Spinal cord (tissue), 10 donors: ENCODE measurements around the gene MIA3. TPM values are rescaled to one million over a fixed set of nuclear protein-coding genes. Genes with fewer than 3 reads are reported as not detected.
"Not testable (repeated sequence)": the region's sequence is repeated elsewhere in the genome, so short reads cannot be mapped to it uniquely, and the experiment has no call there.

Experiments used
- DNase-seq, 6 donors: peaks; one replicate each; pipeline versions ENCODE4 v3.0.0 to v3.0.0-alpha.2; 2013 to 2015; ENCODE audit warnings: low spot score in 6 of 6, low read depth in 4 of 6
- H3K27ac ChIP-seq: one replicate; pipeline ENCODE4 v1.5.1; 2013; ENCODE audit warnings: low read depth, low read length, control low read depth
- H3K27me3 ChIP-seq: one replicate; pipeline ENCODE4 v1.6.1; 2013; ENCODE audit warnings: low read length; ENCODE audit not compliant: control insufficient read depth, insufficient read depth
- H3K36me3 ChIP-seq: one replicate; pipeline ENCODE4 v1.6.1; 2013; ENCODE audit warnings: low read length; ENCODE audit not compliant: control insufficient read depth, insufficient read depth
- H3K4me1 ChIP-seq: one replicate; pipeline ENCODE4 v1.6.1; 2013; ENCODE audit warnings: low read length; ENCODE audit not compliant: control insufficient read depth, insufficient read depth
- H3K4me3 ChIP-seq: one replicate; pipeline ENCODE4 v1.5.1; 2013; ENCODE audit warnings: low read depth, low read length, control low read depth
- H3K9me3 ChIP-seq: one replicate; pipeline ENCODE4 v1.6.1; 2013; ENCODE audit warnings: low read length; ENCODE audit not compliant: control insufficient read depth, insufficient read depth
- WGBS: methylation state at CpG from one replicate; pipeline ENCODE4 v1.1.5; 2013; ENCODE audit warnings: missing lambda C conversion rate; ENCODE audit not compliant: insufficient coverage; 5-methylcytosine and 5-hydroxymethylcytosine counted together
- polyA plus RNA-seq, 2 donors: library from polyadenylated mRNA; unstranded; fragments of 120-200 nt; gene quantifications; one replicate each; pipeline ENCODE4 v1.2.1, GENCODE V29; 2013; ENCODE audit not compliant: insufficient read length in 2 of 2
- total RNA-seq, 2 donors: library from RNA; depleted of rRNA in 1 of 2; stranded (reverse); fragments of 120-200 nt in 1 of 2; fragments of >200 nt in 1 of 2; gene quantifications; one replicate each; pipeline versions ENCODE4 v1.2.3 to v1.2.4, GENCODE V29; 2013 to 2014
- donor health status: healthy.

The MIA3 gene
- total and polyA plus RNA-seq, 4 donors, result 65.8 to 119 (median 90.5) TPM

DNA sequence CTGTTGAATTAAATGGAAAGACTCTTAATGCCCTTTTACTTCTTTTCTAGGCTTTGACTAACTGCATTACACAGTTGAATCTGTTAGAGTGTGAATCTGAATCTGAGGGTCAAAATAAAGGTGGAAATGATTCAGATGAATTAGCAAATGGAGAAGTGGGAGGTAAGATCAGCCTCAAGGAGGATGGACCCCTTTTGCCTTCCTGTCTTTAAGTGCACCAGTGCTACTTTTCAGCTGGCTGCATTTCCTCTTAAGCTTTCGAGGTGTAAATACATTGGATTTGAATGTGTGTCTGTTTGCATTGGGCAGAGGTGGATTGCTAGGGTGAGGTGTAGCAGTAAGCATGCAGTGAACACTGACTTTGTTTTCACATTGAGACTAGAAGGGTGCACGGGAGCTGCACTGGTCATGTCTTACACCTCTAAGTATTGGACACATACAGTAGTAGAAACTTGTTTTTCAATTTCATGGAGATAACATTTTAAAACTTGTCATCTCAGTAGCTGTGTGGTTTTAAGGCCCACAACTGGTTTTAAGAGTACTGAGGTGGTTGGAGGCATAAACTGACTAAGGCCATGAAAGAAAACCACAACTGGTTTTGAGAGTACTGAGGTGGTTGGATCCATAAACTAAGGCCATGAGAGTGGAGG lies 35.4 kb downstream of the MIA3 start:
- Histone ChIP-seq H3K4me1 (no peaks in the 10 kb centered on the region), H3K4me3 (no peak overlapping the region), H3K27ac (no peak overlapping the region), H3K36me3 (peaks cover 14% of the 10 kb centered on the region), H3K27me3 (no peaks in the 10 kb centered on the region), H3K9me3 (no peaks in the 10 kb centered on the region)
- no peak for DNase-seq
- 87% methylated on average over 1 of the region's 2 CpGs for WGBS

DNA sequence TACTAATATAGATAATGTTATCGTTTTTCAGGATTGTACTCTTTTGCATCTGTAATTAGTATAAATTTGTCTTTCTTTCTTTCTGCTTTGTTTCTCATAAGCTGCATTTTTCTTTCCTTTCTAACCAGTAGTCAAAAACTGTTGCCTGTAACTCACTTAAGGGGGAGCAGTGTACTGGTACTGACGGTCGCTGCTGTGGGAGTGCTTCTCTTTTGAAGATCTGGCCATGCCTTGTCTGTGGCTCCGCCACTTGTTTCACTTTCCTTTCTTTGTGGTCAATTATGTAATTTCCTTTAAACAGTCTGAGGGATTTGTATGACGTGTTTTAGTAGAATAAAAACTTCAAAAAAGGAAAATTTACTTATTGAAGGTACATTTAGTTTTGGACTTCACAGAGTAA lies 37.0 kb downstream of the MIA3 start:
- Histone ChIP-seq H3K4me3 (no peak overlapping the region), H3K4me1 (no peaks in the 10 kb centered on the region)
- 60% methylated on average over 1 of the region's 5 CpGs for WGBS

GRCh38 chr1:222656391-222657155 lies 38.7 kb downstream of the MIA3 start:
- Histone ChIP-seq H3K36me3 (peaks cover 14% of the 10 kb centered on the region), H3K9me3 (no peaks in the 10 kb centered on the region), H3K4me3 (no peak overlapping the region), H3K27me3 (no peaks in the 10 kb centered on the region), H3K27ac (no peak overlapping the region), H3K4me1 (no peaks in the 10 kb centered on the region)
- DNase-seq, result no peak
- 88% methylated on average over 1 of the region's 2 CpGs for WGBS

More for the DNA sequence above, 37.0 kb downstream of the MIA3 start:
- no peaks in the 10 kb centered on the region for H3K9me3 ChIP-seq
- DNase-seq, result no peak
- peaks cover 10% of the 10 kb centered on the region for H3K36me3 ChIP-seq
- H3K27ac ChIP-seq, result no peak overlapping the region
- H3K27me3 ChIP-seq, result no peaks in the 10 kb centered on the region

DNA sequence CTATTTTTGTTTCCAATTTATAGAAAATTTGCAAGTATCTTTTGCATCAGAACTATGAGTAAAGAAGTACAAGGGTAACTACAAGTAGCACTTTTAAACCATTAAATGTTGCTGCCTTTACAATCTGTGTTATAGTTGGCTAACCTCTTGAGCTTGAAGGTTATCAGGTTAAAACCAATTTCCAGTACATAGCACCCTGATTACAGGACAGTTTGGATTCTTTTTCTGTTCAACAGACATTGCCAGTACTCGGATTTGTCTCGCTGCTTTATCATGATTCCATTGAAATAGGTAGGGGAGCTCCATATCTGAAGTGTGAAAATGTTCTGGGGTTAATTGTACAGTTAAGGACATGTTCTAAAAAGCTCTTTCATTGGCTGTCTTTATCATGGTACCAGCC lies 40.0 kb downstream of the MIA3 start:
- no CpG with 5 or more reads among the region's 2 CpGs for WGBS
- Histone ChIP-seq H3K27me3 (no peaks in the 10 kb centered on the region), H3K9me3 (no peaks in the 10 kb centered on the region), H3K4me3 (no peak overlapping the region), H3K27ac (no peak overlapping the region), H3K4me1 (no peaks in the 10 kb centered on the region), H3K36me3 (peaks cover 19% of the 10 kb centered on the region)
- DNase-seq, result no peak

GRCh38 chr1:222663431-222663934 lies 45.6 kb downstream of the MIA3 start:
- Histone ChIP-seq H3K27ac (no peak overlapping the region), H3K36me3 (peaks cover 21% of the 10 kb centered on the region), H3K4me3 (no peak overlapping the region), H3K27me3 (no peaks in the 10 kb centered on the region), H3K9me3 (no peaks in the 10 kb centered on the region), H3K4me1 (no peaks in the 10 kb centered on the region)
- DNase-seq, result no peak
- WGBS, result no CpG with 5 or more reads among the region's 4 CpGs

DNA sequence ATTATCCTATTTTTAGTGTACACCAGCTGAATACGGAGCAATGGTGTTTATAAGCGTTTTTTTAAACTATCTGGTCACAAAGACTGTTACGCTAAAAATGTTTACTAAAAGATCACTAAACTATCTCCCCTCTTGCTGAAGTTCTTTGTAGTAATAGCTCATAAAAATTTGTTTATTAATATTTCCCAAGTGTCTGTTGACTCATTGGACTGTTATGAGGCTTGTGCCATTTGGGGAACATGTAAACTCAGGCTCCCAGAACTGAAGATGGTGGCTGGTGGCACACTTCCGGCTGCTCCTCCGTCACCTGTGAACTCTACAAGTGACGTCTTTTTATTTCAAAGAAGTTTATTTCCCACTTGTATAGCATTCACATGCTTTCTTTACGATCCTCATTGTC lies 48.1 kb downstream of the MIA3 start:
- Histone ChIP-seq H3K9me3 (no peaks in the 10 kb centered on the region), H3K27me3 (no peaks in the 10 kb centered on the region), H3K4me1 (no peaks in the 10 kb centered on the region), H3K27ac (no peak overlapping the region), H3K4me3 (no peak overlapping the region), H3K36me3 (peaks cover 17% of the 10 kb centered on the region)
- no CpG with 5 or more reads among the region's 7 CpGs for WGBS
- no peak for DNase-seq

- H3K4me1 ChIP-seq, H3K9me3 ChIP-seq, H3K27ac ChIP-seq, H3K27me3 ChIP-seq, DNase-seq, H3K4me3 ChIP-seq: not testable (repeated sequence)
- H3K36me3 ChIP-seq, result peaks cover 15% of the 10 kb centered on the region
- WGBS, result no CpG with 5 or more reads among the region's 4 CpGs
These were observed 50.3 kb downstream of the MIA3 start for GRCh38 chr1:222668184-222668583.

DNA sequence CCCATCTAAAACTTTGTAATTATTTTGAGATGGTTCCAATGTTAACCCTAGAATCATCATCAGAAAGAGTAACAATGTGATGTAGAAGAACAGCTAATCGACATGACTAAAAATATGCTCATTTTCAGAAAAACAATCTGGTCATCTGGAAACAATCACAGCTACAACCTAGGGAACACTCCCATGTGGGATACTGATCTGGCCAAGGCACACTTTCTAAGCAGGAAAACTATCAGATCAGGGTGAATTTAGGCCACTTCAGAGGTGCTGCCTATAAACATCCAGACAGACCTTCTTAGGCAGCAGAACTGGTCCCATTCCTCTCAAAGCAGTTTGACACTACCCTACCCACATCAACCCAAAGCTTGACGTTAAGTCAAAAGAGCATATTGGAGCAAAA lies 51.2 kb downstream of the MIA3 start:
- WGBS, result no CpG with 5 or more reads among the region's 2 CpGs
- H3K4me3 ChIP-seq, H3K4me1 ChIP-seq, H3K27me3 ChIP-seq, H3K27ac ChIP-seq, H3K9me3 ChIP-seq, DNase-seq: not testable (repeated sequence)
- H3K36me3 ChIP-seq, result peaks cover 16% of the 10 kb centered on the region

DNA sequence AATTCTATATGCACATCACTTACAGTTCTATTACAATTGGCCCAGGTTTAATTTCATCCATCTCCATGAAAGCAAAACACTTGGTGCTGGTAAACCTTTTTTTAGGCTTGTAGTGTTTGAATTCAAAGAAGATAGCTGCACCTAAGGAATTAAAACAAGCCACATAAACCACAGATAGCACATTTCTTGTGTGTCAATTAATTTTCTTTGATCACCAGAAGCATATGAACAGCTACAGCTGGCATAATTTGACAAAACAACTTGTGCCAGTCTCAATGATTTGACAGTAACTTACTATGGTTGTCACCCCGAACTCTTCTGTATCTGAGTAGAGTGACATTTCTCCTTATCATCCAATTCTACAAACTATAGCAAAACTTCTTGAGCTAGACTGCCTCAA lies 52.2 kb downstream of the MIA3 start:
- WGBS, result no CpG with 5 or more reads among the region's 1 CpG
- H3K36me3 ChIP-seq, result peaks cover 11% of the 10 kb centered on the region

DNA sequence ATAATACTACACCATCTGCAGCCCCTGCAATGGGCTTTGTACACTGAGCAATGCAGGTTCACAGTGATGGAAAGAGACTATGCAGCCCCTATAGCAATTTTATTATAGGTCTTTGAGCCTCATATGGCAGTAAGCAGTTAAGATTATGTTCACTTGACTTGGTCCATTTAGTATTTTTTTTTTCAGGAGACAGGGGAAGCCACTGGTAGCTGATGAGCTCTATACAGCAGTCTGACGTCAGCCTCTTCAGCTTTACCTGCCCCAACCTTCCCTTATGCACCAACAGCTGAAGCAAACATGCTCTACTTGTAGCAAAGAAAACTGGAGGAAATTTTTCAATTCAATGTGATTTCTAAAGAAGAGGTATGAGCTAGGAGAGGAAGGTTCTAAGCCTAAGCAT lies 62.2 kb downstream of the MIA3 start:
- H3K9me3 ChIP-seq, result no peaks in the 10 kb centered on the region
- H3K4me3 ChIP-seq, result no peak overlapping the region
- DNase-seq, result no peak
- H3K4me1 ChIP-seq, result no peaks in the 10 kb centered on the region
- no peaks in the 10 kb centered on the region for H3K27me3 ChIP-seq
- no CpG with 5 or more reads among the region's 1 CpG for WGBS
- peaks cover 4% of the 10 kb centered on the region for H3K36me3 ChIP-seq
- no peak overlapping the region for H3K27ac ChIP-seq

More for the DNA sequence above, 52.2 kb downstream of the MIA3 start:
- no peaks in the 10 kb centered on the region for H3K9me3 ChIP-seq
- H3K4me3 ChIP-seq, result no peak overlapping the region
- no peaks in the 10 kb centered on the region for H3K4me1 ChIP-seq
- no peak overlapping the region for H3K27ac ChIP-seq
- H3K27me3 ChIP-seq, result no peaks in the 10 kb centered on the region
- DNase-seq, result no peak
